ENCODE measurements around the gene TECTA.
"Not testable (repeated sequence)": the region's sequence is repeated elsewhere in the genome, so short reads cannot be mapped to it uniquely, and the experiment has no call there.

Gene TECTA

GRCh38 chr11:121090145-121090721 is 10.8 kb upstream of the TECTA start:
- DNase-seq (ENCODE audit: low read depth), result no peak

DNA sequence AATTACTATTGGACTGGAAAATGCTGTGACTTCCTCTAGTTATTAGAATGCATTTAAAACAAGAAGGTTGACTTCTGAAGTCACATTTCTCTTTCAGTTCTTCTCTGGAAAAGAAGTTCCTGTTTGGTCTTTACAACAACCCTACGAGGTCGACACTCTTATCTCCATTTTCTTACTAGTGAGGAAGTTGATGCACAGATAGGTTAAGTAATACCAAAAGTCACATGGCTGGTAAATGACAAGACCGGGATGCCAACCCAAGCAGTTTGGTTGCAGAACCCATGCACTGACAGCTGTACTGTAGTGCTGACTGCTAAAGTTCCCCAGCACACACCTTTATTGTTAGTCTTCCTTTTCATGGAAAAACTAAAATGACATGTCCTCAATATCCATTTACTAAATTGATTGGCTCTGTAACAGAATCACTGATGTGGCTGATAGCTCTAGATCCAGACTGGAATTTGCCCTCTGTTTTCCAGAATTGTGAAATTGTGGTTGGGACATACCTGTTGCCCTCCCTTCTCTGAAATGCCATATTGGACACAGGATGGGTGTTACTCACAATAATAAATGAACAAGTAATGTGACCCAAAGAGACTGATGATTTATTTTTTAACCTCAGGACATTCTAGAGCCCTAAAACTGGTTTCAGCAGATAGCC is 9.4 kb upstream of the TECTA start:
- DNase-seq (ENCODE audit: low read depth), result no peak

DNA sequence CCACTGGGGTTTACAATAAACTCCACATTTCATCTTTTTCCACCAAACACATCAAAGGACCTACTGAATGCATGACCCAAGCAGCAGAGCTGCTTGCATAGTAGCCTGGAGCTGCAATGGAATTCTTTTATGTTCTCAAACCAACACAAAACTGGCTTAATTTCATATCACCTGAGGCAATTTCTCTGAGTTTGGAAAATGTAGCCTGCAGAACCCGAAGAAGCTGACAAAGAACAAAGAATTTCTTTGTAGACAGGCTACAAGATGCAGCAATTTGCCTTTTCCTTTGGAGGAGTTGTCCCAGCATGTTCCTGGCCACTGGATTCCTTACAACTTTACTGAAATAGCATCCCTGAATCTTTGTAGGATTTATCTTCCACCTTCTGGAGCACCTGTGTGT is 5.5 kb upstream of the TECTA start:
- DNase-seq (ENCODE audit: low read depth), result no peak

- DNase-seq (ENCODE audit: low read depth), result no peak
Measured at GRCh38 chr11:121099364-121099763, 1.7 kb upstream of the TECTA start.

GRCh38 chr11:121099885-121100284 is 1.2 kb upstream of the TECTA start:
- DNase-seq (ENCODE audit: low read depth), result no peak

- no peak for DNase-seq (ENCODE audit: low read depth)
Measured at GRCh38 chr11:121104312-121104762, 3.3 kb downstream of the TECTA start.

GRCh38 chr11:121105063-121105480 is 4.0 kb downstream of the TECTA start:
- DNase-seq (ENCODE audit: low read depth), result no peak

GRCh38 chr11:121105481-121106195 is 4.6 kb downstream of the TECTA start:
- DNase-seq (ENCODE audit: low read depth), result no peak

DNA sequence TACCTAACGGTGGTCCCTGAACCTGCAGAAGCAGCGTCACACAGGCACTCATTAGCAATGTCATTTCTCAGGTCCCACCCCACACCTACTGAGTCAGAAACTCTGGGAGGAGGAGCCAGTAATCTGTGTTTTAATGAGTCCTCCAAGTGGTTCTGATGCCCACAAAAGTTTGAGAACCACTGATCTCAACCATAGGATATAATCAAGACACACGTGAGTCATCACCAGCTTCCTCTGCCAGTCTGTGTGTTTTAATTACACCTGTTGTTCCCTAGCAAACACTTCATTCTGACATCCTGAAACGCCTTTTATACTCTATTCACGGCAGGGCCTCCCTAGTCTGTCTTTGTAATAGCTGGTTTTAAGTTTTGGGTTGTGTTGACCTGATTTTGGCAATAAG is 5.8 kb downstream of the TECTA start:
- no peak for DNase-seq (ENCODE audit: low read depth)

DNA sequence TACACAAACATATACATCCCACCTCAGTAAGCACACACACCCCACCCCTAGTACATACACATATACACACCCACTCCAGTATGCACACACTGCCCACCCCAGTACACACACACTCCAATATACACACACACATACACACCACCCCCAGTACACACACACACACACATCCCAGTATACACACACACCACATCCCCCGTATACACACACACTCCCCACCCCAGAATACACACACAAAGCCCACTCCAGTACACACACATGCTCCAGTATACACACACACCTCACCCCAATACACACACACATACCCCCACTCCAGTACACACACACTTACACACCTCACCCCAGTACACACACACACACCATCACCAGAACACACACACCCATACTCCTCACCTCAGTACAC is 7.4 kb downstream of the TECTA start:
- DNase-seq (ENCODE audit: low read depth), result no peak

GRCh38 chr11:121109471-121109870 is 8.4 kb downstream of the TECTA start:
- DNase-seq (ENCODE audit: low read depth), result no peak

- DNase-seq (ENCODE audit: low read depth), result no peak
Measured at GRCh38 chr11:121109916-121110586, 9.0 kb downstream of the TECTA start.

DNA sequence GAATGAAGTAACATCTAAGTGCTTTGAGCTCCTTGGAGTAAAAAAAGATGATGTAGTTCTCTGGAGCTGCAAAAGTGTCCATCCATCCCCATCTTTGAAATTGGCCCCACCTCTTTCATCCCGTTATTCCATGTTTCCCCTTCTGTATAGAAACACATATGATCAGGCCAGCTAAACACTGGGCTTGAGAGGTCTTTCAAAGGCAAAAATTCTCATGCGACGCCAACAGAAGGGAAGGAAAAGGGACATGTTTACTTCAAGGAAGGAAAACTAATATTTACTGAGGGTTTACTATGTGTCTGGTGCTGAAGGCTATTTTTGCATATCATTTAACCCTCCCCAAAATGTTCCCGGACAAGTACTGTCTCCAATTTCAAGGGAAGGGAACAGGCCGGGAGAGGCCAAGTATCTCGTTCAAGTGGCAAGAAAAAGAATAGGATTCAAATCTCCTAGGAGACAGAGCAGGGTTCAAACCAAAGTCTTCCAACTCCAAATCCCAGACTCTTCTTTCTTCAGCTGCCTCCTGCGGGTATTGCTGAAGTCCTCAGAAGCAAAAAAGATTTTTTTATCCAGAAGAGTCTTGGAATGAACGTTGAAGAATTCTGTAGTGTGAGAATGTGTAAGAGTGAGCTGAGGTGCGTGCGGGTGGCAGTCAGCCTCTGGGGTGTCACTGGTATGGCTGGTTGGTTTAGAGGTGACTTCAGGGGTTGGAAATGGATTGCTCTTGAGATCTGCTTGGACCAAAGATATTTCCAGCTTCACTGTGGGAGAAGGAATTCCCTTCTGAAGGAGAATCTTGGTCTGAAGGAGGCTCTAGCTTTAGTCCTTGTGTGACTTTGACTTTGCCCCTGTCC is 10.1 kb downstream of the TECTA start:
- no peak for DNase-seq (ENCODE audit: low read depth)

DNA sequence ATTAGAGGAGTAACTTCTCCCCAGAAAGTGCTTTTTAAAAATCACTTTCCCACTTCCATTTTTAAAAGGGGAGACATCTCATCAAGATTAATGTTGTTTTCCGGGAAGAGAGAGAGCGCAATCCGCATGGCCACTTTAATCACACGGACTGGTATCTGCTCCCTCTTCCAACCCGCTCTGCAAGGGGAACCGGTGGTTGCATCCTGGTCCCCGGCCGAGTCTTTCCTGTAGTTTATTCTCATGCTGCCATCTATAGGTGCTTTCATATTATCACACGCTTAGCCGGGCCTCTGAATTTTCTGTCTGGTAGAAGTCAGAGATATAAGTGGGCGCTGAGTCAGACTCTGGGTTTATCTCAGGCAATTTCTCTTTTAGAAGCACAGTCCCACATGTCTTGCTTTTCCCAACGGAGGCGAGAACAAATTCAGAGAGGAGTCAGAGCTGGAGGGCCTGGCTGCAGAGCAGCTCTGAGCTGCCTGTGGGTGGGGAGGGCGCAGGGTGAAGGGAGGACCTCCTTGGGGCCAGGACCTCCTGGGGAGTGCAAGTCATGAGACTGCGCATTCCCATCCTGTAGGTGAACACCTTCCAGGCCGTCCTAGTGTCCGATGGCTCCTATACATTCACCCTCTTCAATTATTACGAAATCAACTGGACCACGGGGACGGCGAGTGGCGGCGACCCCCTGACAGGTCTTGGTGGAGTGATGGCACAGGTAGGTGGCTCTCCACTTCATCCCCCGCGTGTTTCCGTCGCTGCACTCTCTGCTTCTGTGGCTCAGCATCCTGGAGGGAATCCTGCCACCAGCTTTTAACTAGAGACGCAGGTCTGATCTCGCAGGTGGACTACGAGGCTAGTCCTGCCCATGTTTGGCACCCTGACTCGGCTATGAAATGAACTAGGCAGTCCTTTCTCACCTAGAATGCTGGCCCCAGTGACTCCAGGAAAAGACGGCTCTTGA is 11.7 kb downstream of the TECTA start:
- peak; percentile 15 for DNase-seq (ENCODE audit: low read depth)

GRCh38 chr11:121113611-121114010 is 12.6 kb downstream of the TECTA start:
- DNase-seq (ENCODE audit: low read depth), result no peak

GRCh38 chr11:121115024-121115423 is 14.0 kb downstream of the TECTA start:
- DNase-seq (ENCODE audit: low read depth), result not testable (repeated sequence)

GRCh38 chr11:121117788-121118187 is 16.7 kb downstream of the TECTA start:
- no peak for DNase-seq (ENCODE audit: low read depth)

GRCh38 chr11:121119440-121119839 is 18.4 kb downstream of the TECTA start:
- no peak for DNase-seq (ENCODE audit: low read depth)

DNA sequence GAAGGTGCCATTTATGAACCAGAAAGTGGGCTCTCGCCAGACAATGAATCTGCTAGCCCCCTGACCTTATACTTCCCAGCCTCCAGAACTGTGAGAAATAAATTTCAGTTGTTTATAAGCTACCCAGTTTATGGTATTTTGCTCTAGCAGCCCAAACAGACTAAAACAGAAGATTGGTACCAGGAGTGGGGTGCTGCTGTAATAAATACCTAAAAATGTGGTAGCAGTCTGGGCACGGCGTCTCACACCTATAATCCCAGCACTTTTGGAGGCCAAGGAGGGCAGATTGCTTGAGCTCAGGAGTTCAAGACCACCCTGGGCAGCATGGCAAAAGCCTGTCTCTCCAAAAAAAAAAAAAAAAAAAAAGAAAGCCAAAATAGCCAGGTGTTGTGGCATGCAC is 21.3 kb downstream of the TECTA start:
- DNase-seq (ENCODE audit: low read depth), result no peak

GRCh38 chr11:121123496-121124069 is 22.5 kb downstream of the TECTA start:
- no peak for DNase-seq (ENCODE audit: low read depth)

All from HS-27A (cell line).